ENCODE data around the gene TLE2. TPM values are rescaled to one million over a fixed set of nuclear protein-coding genes. Genes with fewer than 3 reads are reported as not detected.
"Not testable (repeated sequence)": the region's sequence is repeated elsewhere in the genome, so short reads cannot be mapped to it uniquely, and the experiment has no call there.

Gene TLE2
- total RNA-seq, 4 donors from 2014 or later: 81.3 to 114 (median 90.3) TPM

DNA sequence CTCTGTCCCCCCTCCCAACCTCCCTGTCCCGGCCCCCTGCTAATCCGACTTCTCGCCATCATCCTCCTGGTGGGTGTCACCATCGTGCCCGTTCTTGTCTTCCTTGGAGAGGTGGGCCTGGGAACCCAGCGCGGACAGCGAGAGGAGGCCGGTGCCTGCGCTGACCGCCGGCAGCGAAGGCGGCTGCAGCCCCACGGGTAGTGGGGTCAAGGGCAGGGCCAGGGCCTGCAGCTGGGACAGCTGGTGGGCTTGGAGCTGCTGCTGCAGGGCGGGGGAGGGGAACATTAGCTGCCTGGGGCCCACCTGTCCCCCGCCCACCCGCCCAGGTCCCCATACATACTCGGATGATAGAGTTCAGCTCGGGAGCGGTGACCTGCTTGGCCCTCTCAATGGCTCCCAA, 24.7 kb upstream of the TLE2 start:
- no peak overlapping the region for H3K27ac ChIP-seq
- intact Hi-C loops (cut with DNase I): no loop called here
- H3K4me3 ChIP-seq (replicated peaks in 1 of 3): no peak overlapping the region
- TF ChIP-seq POLR2A (IDR thresholded peaks at IDR 0.05): no peak
- TF ChIP-seq, protein P1, sequence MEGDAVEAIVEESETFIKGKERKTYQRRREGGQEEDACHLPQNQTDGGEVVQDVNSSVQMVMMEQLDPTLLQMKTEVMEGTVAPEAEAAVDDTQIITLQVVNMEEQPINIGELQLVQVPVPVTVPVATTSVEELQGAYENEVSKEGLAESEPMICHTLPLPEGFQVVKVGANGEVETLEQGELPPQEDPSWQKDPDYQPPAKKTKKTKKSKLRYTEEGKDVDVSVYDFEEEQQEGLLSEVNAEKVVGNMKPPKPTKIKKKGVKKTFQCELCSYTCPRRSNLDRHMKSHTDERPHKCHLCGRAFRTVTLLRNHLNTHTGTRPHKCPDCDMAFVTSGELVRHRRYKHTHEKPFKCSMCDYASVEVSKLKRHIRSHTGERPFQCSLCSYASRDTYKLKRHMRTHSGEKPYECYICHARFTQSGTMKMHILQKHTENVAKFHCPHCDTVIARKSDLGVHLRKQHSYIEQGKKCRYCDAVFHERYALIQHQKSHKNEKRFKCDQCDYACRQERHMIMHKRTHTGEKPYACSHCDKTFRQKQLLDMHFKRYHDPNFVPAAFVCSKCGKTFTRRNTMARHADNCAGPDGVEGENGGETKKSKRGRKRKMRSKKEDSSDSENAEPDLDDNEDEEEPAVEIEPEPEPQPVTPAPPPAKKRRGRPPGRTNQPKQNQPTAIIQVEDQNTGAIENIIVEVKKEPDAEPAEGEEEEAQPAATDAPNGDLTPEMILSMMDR (IDR thresholded peaks at IDR 0.05): no peak
- peaks cover 37 to 55% of the 10 kb centered on the region in 2 donors for H3K4me1 ChIP-seq
- peaks cover 31 to 33% of the 10 kb centered on the region in 2 donors for H3K36me3 ChIP-seq
- 87 to 94% methylated on average over 14 to 21 of the region's 21 CpGs for WGBS, 2 donors
- no peaks in the 10 kb centered on the region for H3K9me3 ChIP-seq
- no peak for DNase-seq
- H3K27me3 ChIP-seq: no peaks in the 10 kb centered on the region

DNA sequence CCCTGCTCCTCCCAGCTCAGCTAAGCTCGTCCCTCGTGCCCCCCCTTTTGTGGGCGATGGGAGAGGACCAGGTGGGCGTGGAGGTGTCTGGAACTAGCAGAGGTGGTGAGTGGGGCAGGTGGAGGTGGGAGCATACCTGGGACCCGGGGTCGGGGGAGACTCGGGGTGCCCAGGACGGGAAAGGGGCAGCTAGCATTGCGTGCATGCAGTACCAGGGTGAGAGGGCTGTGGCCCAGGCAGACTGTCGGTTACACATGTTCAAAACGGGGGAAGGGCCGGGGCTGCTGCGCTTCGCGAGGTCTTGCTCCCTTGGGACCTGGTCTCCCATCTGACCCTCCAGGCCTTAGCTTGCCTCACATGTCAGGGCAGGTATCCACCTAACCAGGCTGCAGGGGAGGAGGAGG, 24.1 kb upstream of the TLE2 start:
- Histone ChIP-seq H3K9me3 (no peaks in the 10 kb centered on the region), H3K4me3 (replicated peaks in 1 of 3) (no peak overlapping the region), H3K27me3 (no peaks in the 10 kb centered on the region), H3K27ac (no peak overlapping the region), H3K4me1 (peaks cover 31 to 49% of the 10 kb centered on the region in 2 donors), H3K36me3 (peaks cover 28% of the 10 kb centered on the region in 2 donors)
- TF ChIP-seq POLR2A (IDR thresholded peaks at IDR 0.05): no peak
- TF ChIP-seq, protein P1 (IDR thresholded peaks at IDR 0.05): no peak
- DNase-seq: no peak
- WGBS, 2 donors: 71 to 80% methylated on average over 7 to 15 of the region's 15 CpGs
- intact Hi-C loops (cut with DNase I): no loop called here

GRCh38 chr19:3050016-3050415, 20.9 kb upstream of the TLE2 start:
- H3K27me3 ChIP-seq; H3K9me3 ChIP-seq; H3K4me3 ChIP-seq (replicated peaks in 1 of 3); DNase-seq; intact Hi-C loops (cut with DNase I): not testable (repeated sequence)
- 93 to 96% methylated on average over 7 of the region's 7 CpGs for WGBS, 2 donors
- H3K36me3 ChIP-seq: peaks cover 18 to 20% of the 10 kb centered on the region in 2 donors
- peaks cover 9 to 22% of the 10 kb centered on the region in 2 donors for H3K4me1 ChIP-seq
- H3K27ac ChIP-seq: peak overlapping the region in 1 of 3 donors; percentile 68

GRCh38 chr19:3049089-3049488, 20.0 kb upstream of the TLE2 start:
- intact Hi-C loops (cut with DNase I): loop anchor here (5.0 kb wide), 1 partner anchor 77 kb away; no protein-coding TSS in a partner anchor
- Histone ChIP-seq H3K36me3 (peaks cover 9 to 11% of the 10 kb centered on the region in 2 donors), H3K27me3 (no peaks in the 10 kb centered on the region), H3K27ac (peak overlapping the region in 1 of 3 donors; percentile 24), H3K4me3 (replicated peaks in 1 of 3) (no peak overlapping the region), H3K9me3 (no peaks in the 10 kb centered on the region), H3K4me1 (peaks cover 9 to 15% of the 10 kb centered on the region in 2 donors)
- WGBS, 2 donors: 96 to 97% methylated on average over 3 of the region's 3 CpGs
- no peak for DNase-seq
- TF ChIP-seq POLR2A (IDR thresholded peaks at IDR 0.05): no peak
- TF ChIP-seq, protein P1 (IDR thresholded peaks at IDR 0.05): no peak

DNA sequence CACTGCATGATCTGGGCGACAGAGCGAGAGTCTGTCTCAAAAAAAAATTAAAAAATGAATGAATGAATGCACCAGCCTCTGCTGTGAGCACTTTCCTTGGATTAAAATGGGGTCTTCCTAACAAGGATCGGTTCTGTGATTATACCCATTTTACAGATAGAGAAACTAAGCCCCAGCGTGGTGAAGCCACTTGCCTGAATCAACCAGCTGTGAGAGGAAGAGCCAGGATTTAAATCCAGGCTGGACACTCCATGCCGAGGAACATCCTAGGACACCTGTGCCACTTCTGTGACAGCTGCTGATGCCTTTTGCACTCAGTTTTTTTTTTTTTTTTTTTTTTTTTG, 19.1 kb upstream of the TLE2 start:
- no peak for DNase-seq
- Histone ChIP-seq H3K27me3 (no peaks in the 10 kb centered on the region), H3K27ac (peak overlapping the region in 2 of 3 donors; percentile 69 to 75), H3K9me3 (no peaks in the 10 kb centered on the region), H3K4me3 (replicated peaks in 1 of 3) (no peak overlapping the region), H3K36me3 (peaks cover 0 to 1% of the 10 kb centered on the region in 2 donors), H3K4me1 (peaks cover 9 to 15% of the 10 kb centered on the region in 2 donors)
- intact Hi-C loops (cut with DNase I): loop anchor here (5.0 kb wide), 1 partner anchor 76 kb away; no protein-coding TSS in a partner anchor
- WGBS, 2 donors: 94 to 95% methylated on average over 5 of the region's 5 CpGs
- no peak for TF ChIP-seq POLR2A (IDR thresholded peaks at IDR 0.05)
- TF ChIP-seq, protein P1 (IDR thresholded peaks at IDR 0.05): no peak

Data from thyroid gland (tissue), 4 donors.